Measurements from ENCODE around the gene POLA2. TPM values are rescaled to one million over a fixed set of nuclear protein-coding genes. Genes with fewer than 3 reads are reported as not detected.

POLA2 gene
- total and polyA plus RNA-seq, 7 donors = 3.6 to 13.4 (median 4.9) TPM

GRCh38 chr11:65291613-65292012 lies 29.9 kb downstream of the POLA2 start:
- Histone ChIP-seq H3K9me3 (no peaks in the 10 kb centered on the region), H3K27ac (peak overlapping the region; percentile 89 to 95 (median 94)), H3K27me3 (no peaks in the 10 kb centered on the region), H3K36me3 (no peaks in the 10 kb centered on the region), H3K4me3 (peak overlapping the region in 3 of 4 donors; percentile 7 to 29 (median 26)), H3K4me1 (peaks cover 0 to 82% (median 82%) of the 10 kb centered on the region in 4 donors)
- intact Hi-C loops (cut with DNase I) = loop anchor here (10.0 kb wide), 1 partner anchor 213 kb away; no protein-coding TSS in a partner anchor
- TF ChIP-seq EP300 (IDR thresholded peaks at IDR 0.05) = peak in 2 of 4 donors; percentile 32 to 37
- TF ChIP-seq CTCF (IDR thresholded peaks at IDR 0.05) = no peak
- TF ChIP-seq POLR2AphosphoS5 (IDR thresholded peaks at IDR 0.05) = peak in 1 of 4 donors; percentile 9
- WGBS, 2 donors = 62 to 68% methylated on average over 5 of the region's 5 CpGs
- DNase-seq = no peak

- no peak for TF ChIP-seq POLR2A (IDR thresholded peaks at IDR 0.05)
- TF ChIP-seq CTCF (IDR thresholded peaks at IDR 0.05) = no peak
- TF ChIP-seq POLR2AphosphoS5 (IDR thresholded peaks at IDR 0.05) = no peak
- TF ChIP-seq EP300 (IDR thresholded peaks at IDR 0.05) = no peak
- H3K27ac ChIP-seq = peak overlapping the region; percentile 89 to 95 (median 94)
- H3K27me3 ChIP-seq = no peaks in the 10 kb centered on the region
- H3K36me3 ChIP-seq = no peaks in the 10 kb centered on the region
- WGBS, 2 donors = 63 to 78% methylated on average over 5 of the region's 5 CpGs
- peaks cover 0 to 95% (median 94%) of the 10 kb centered on the region in 4 donors for H3K4me1 ChIP-seq
- no peak for DNase-seq
- no peak overlapping the region for H3K4me3 ChIP-seq
- H3K9me3 ChIP-seq = no peaks in the 10 kb centered on the region
- intact Hi-C loops (cut with DNase I) = loop anchor here (10.0 kb wide), 1 partner anchor 212 kb away; no protein-coding TSS in a partner anchor
Measured at GRCh38 chr11:65292890-65293289, 31.1 kb downstream of the POLA2 start.

GRCh38 chr11:65293909-65294381 lies 32.2 kb downstream of the POLA2 start:
- WGBS, 2 donors = 62 to 73% methylated on average over 10 of the region's 10 CpGs
- peak; percentile 93 for DNase-seq
- Histone ChIP-seq H3K4me3 (peak overlapping the region in 1 of 4 donors; percentile 13), H3K4me1 (peaks cover 0 to 100% (median 99%) of the 10 kb centered on the region in 4 donors), H3K36me3 (no peaks in the 10 kb centered on the region), H3K27ac (peak overlapping the region; percentile 89 to 95 (median 94)), H3K27me3 (no peaks in the 10 kb centered on the region), H3K9me3 (no peaks in the 10 kb centered on the region)
- intact Hi-C loops (cut with DNase I) = loop anchor here (10.0 kb wide), 1 partner anchor 211 kb away; no protein-coding TSS in a partner anchor
- TF ChIP-seq POLR2A (IDR thresholded peaks at IDR 0.05) = no peak
- no peak for TF ChIP-seq CTCF (IDR thresholded peaks at IDR 0.05)
- peak; percentile 71 to 89 (median 85) for TF ChIP-seq POLR2AphosphoS5 (IDR thresholded peaks at IDR 0.05)
- peak in 2 of 4 donors; percentile 17 to 82 for TF ChIP-seq EP300 (IDR thresholded peaks at IDR 0.05)

GRCh38 chr11:65295001-65295400 lies 33.2 kb downstream of the POLA2 start:
- Histone ChIP-seq H3K36me3 (no peaks in the 10 kb centered on the region), H3K27me3 (no peaks in the 10 kb centered on the region), H3K27ac (peak overlapping the region; percentile 89 to 95 (median 94)), H3K4me3 (no peak overlapping the region), H3K9me3 (no peaks in the 10 kb centered on the region), H3K4me1 (peaks cover 0 to 100% (median 100%) of the 10 kb centered on the region in 4 donors)
- DNase-seq = no peak
- intact Hi-C loops (cut with DNase I) = loop anchor here (10.0 kb wide), 1 partner anchor 210 kb away; no protein-coding TSS in a partner anchor
- 90 to 91% methylated on average over 11 of the region's 11 CpGs for WGBS, 2 donors
- TF ChIP-seq CTCF (IDR thresholded peaks at IDR 0.05) (no peak), POLR2AphosphoS5 (IDR thresholded peaks at IDR 0.05) (no peak), POLR2A (IDR thresholded peaks at IDR 0.05) (no peak), EP300 (IDR thresholded peaks at IDR 0.05) (no peak)

Measured in sigmoid colon (tissue), 7 donors.